PFSK-1 (cell line): ENCODE data around the gene SLC28A1.

ENCODE experiments used
- FOXP2 ChIP-seq: optimal IDR thresholded peaks from 2 replicates; pipeline ENCODE3; 2011; ENCODE audit warnings: borderline replicate concordance, control low read depth, inconsistent platforms; ENCODE audit not compliant: insufficient read depth; ENCODE audit errors: extremely low read length, extremely low read depth
- POLR2AphosphoS5 ChIP-seq: IDR thresholded peaks from 2 replicates; pipeline ENCODE4 v1.6.1; 2012; ENCODE audit warnings: low read depth, mild to moderate bottlenecking, control low read depth, low read length, moderate library complexity
- REST ChIP-seq, 2 experiments: IDR thresholded peaks; 2 replicates each; pipeline versions ENCODE4 v1.6.1 to v1.8.0; 2011 to 2012; ENCODE audit warnings: low read depth in 2 of 2, low read length in 2 of 2, control low read depth in 1 of 2, inconsistent platforms in 1 of 2, mild to moderate bottlenecking in 1 of 2, moderate library complexity in 1 of 2; ENCODE audit not compliant: insufficient read depth in 1 of 2
- SIN3A ChIP-seq: IDR thresholded peaks from 2 replicates; pipeline ENCODE4 v1.6.1; 2012; ENCODE audit warnings: mild to moderate bottlenecking, low read length, moderate library complexity, borderline replicate concordance; ENCODE audit not compliant: insufficient read depth
- TAF1 ChIP-seq: IDR thresholded peaks from 2 replicates; pipeline ENCODE4 v1.6.1; 2012; ENCODE audit warnings: low read length, control low read depth, borderline replicate concordance; ENCODE audit not compliant: insufficient read depth

DNA sequence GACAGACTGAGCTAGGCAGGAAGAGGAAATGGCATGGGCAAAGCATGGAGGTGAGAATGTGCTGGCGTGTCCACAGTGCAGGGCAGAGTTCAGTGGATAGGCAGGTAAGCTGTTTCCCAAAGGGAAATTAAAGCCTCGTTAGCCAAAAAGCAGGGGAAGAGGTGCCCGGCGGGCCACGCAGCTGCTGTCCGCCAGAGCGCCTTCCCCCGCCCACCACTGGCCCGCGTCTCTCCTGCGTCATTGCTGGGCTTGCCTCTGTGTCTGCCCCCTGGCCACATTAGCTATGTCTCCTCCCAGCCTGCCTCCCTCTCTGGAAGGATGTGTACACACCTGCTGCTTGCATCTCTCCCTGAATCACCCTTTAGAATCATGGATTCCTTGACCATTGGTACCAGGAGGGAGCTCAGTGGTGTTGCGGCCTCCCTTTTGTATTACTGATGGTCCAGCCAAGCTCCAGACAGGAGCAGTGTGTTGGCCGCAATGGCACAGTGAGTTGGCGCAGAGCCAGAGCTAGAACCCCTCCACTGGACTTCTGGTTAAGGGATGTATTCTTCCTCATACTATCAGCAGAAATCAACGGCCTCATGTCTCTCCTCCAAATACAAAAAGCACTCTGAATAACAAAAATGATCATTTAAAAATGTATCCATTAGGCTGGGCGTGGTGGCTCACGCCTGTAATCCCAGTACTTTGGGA is 26.6 kb downstream of the SLC28A1 start:
- TF ChIP-seq TAF1 (no peak), POLR2AphosphoS5 (no peak), REST (IDR thresholded peaks at IDR 0.05; ENCODE audit: insufficient read depth in 1 of 2, low read depth in 2 of 2, low read length in 2 of 2) (no peak), SIN3A (no peak), FOXP2 (no peak)
